NCI-H1436 (cell line): ENCODE measurements around the gene ARSJ.
A peak's percentile ranks its signal among the peaks of the same experiment; 100 is the strongest.
"Not testable (repeated sequence)": the region's sequence is repeated elsewhere in the genome, so short reads cannot be mapped to it uniquely, and the experiment has no call there.

Source experiments
- DNase-seq: peaks from one replicate; lab custom pipeline; 2025; lab: John Stamatoyannopoulos, UW

Gene ARSJ

GRCh38 chr4:113958766-113959538, 20.5 kb downstream of the ARSJ start:
- peak; percentile 13 for DNase-seq

- DNase-seq = no peak
Observed at GRCh38 chr4:113957956-113958355, 21.5 kb downstream of the ARSJ start.

GRCh38 chr4:113955948-113956347, 23.5 kb downstream of the ARSJ start:
- DNase-seq = no peak

GRCh38 chr4:113955411-113955810, 24.0 kb downstream of the ARSJ start:
- no peak for DNase-seq

GRCh38 chr4:113953888-113954287, 25.6 kb downstream of the ARSJ start:
- no peak for DNase-seq

GRCh38 chr4:113952452-113953029, 26.9 kb downstream of the ARSJ start:
- peak; percentile 55 for DNase-seq

GRCh38 chr4:113951263-113951662, 28.2 kb downstream of the ARSJ start:
- DNase-seq = no peak

GRCh38 chr4:113950207-113950606, 29.2 kb downstream of the ARSJ start:
- no peak for DNase-seq

- DNase-seq = no peak
Observed at GRCh38 chr4:113947484-113947883, 32.0 kb downstream of the ARSJ start.

- DNase-seq = no peak
Observed at GRCh38 chr4:113945906-113946305, 33.5 kb downstream of the ARSJ start.

- DNase-seq = no peak
Observed at GRCh38 chr4:113943863-113944262, 35.6 kb downstream of the ARSJ start.

GRCh38 chr4:113943085-113943484, 36.4 kb downstream of the ARSJ start:
- no peak for DNase-seq

GRCh38 chr4:113941836-113942235, 37.6 kb downstream of the ARSJ start:
- no peak for DNase-seq

- DNase-seq = not testable (repeated sequence)
Observed at GRCh38 chr4:113940103-113940502, 39.3 kb downstream of the ARSJ start.

GRCh38 chr4:113935190-113935589, 44.3 kb downstream of the ARSJ start:
- DNase-seq = no peak

GRCh38 chr4:113924706-113925105, 54.7 kb downstream of the ARSJ start:
- not testable (repeated sequence) for DNase-seq

- DNase-seq = no peak
Observed at GRCh38 chr4:113921089-113921794, 58.2 kb downstream of the ARSJ start.

- no peak for DNase-seq
Observed at GRCh38 chr4:113919611-113920010, 59.8 kb downstream of the ARSJ start.

GRCh38 chr4:113919145-113919544, 60.3 kb downstream of the ARSJ start:
- no peak for DNase-seq

- DNase-seq = no peak
Observed at GRCh38 chr4:113908829-113909228, 70.6 kb downstream of the ARSJ start.

GRCh38 chr4:113907559-113907958, 71.9 kb downstream of the ARSJ start:
- DNase-seq = no peak

- no peak for DNase-seq
Observed at GRCh38 chr4:113905301-113905700, 74.1 kb downstream of the ARSJ start.

GRCh38 chr4:113904877-113905276, 74.6 kb downstream of the ARSJ start:
- no peak for DNase-seq
